ENCODE measurements around the gene CHRND. TPM values are rescaled to one million over a fixed set of nuclear protein-coding genes. Genes with fewer than 3 reads are reported as not detected.

CHRND gene
- total RNA-seq, 2 experiments from 2014 or later = not detected

- H3K36me3 Mint-ChIP-seq = peaks cover 40% of the 10 kb centered on the region
- POLR2A ChIA-PET = no interaction called here
Measured at GRCh38 chr2:232547991-232548390, 22.0 kb downstream of the CHRND start.

GRCh38 chr2:232549655-232550353 lies 23.8 kb downstream of the CHRND start:
- ChIA-PET CTCF (interaction anchor here (0.6 kb wide), 1 partner anchor 15 kb away, joined by 3 read pairs; no protein-coding TSS in a partner anchor), POLR2A (interaction anchor here (1.0 kb wide), 1 partner anchor 148 kb away, joined by 4 read pairs; no protein-coding TSS in a partner anchor)
- peaks cover 6% of the 10 kb centered on the region for H3K9me3 Mint-ChIP-seq
- H3K4me3 Mint-ChIP-seq = peak overlapping the region; percentile 97
- intact Hi-C loops (cut with micrococcal nuclease) = loop anchor here (1.0 to 10.0 kb wide), 3 partner anchors 147 to 765 kb away; partner anchors contain the start of genes COPS7B, GIGYF2 and PDE6D
- peaks cover 63% of the 10 kb centered on the region for H3K4me1 Mint-ChIP-seq (ENCODE audit: low read depth)
- peak overlapping the region; percentile 97 for H3K27ac Mint-ChIP-seq
- H3K36me3 Mint-ChIP-seq = peaks cover 42% of the 10 kb centered on the region
- no peaks in the 10 kb centered on the region for H3K27me3 Mint-ChIP-seq
- no peak for DNase-seq

More at GRCh38 chr2:232547991-232548390, 22.0 kb downstream of the CHRND start:
- intact Hi-C loops (cut with micrococcal nuclease) = no loop called here
- H3K9me3 Mint-ChIP-seq = peaks cover 6% of the 10 kb centered on the region
- H3K4me1 Mint-ChIP-seq (ENCODE audit: low read depth) = peaks cover 46% of the 10 kb centered on the region
- no peak overlapping the region for H3K4me3 Mint-ChIP-seq
- DNase-seq = no peak
- H3K27ac Mint-ChIP-seq = no peak overlapping the region
- no peaks in the 10 kb centered on the region for H3K27me3 Mint-ChIP-seq
- CTCF ChIA-PET = interaction anchor here (0.6 kb wide), 1 partner anchor 60 kb away, joined by 3 read pairs; no protein-coding TSS in a partner anchor

- peak; percentile 95 for DNase-seq
- ChIA-PET POLR2A (interaction anchor here (0.7 to 1.0 kb wide), 3 partner anchors 11 to 509 kb away, joined by 3 to 4 read pairs (median 3); partner anchors contain the start of genes CHRNG and INPP5D), CTCF (interaction anchor here (0.6 to 1.1 kb wide), 2 partner anchors 15 to 55 kb away, joined by 3 read pairs; no protein-coding TSS in a partner anchor)
- Mint-ChIP-seq H3K27me3 (no peaks in the 10 kb centered on the region), H3K4me3 (peak within 1 kb of the TSS; percentile 97), H3K4me1 (ENCODE audit: low read depth) (peaks cover 65% of the 10 kb centered on the region), H3K9me3 (peaks cover 6% of the 10 kb centered on the region), H3K27ac (peak within 1 kb of the TSS; percentile 97), H3K36me3 (peaks cover 40% of the 10 kb centered on the region)
- intact Hi-C loops (cut with micrococcal nuclease) = loop anchor here (1.0 to 10.0 kb wide), 3 partner anchors 147 to 766 kb away; partner anchors contain the start of genes COPS7B, GIGYF2 and PDE6D
Measured at GRCh38 chr2:232550354-232551249, 24.6 kb downstream of the CHRND start, which contains the start of the genes EIF4E2 and TIGD1. TSS of gene EIF4E2 (plus strand) at chr2:232550689. CDS start at chr2:232550725, 36 bp downstream. TSS of gene TIGD1 (minus strand) at chr2:232550557. CDS start at chr2:232549882, 675 bp downstream.

GRCh38 chr2:232551250-232551638 lies 25.3 kb downstream of the CHRND start:
- Mint-ChIP-seq H3K36me3 (peaks cover 43% of the 10 kb centered on the region), H3K27me3 (no peaks in the 10 kb centered on the region), H3K4me3 (peak overlapping the region; percentile 97), H3K27ac (peak overlapping the region; percentile 97), H3K9me3 (peaks cover 6% of the 10 kb centered on the region), H3K4me1 (ENCODE audit: low read depth) (peaks cover 69% of the 10 kb centered on the region)
- POLR2A ChIA-PET = interaction anchor here (0.7 to 0.8 kb wide), 2 partner anchors 11 to 508 kb away, joined by 3 read pairs; partner anchors contain the start of genes CHRNG and INPP5D
- DNase-seq = no peak
- intact Hi-C loops (cut with micrococcal nuclease) = loop anchor here (5.0 to 10.0 kb wide), 2 partner anchors 696 to 766 kb away; partner anchors contain the start of genes COPS7B and PDE6D
- CTCF ChIA-PET = interaction anchor here (1.1 kb wide), 1 partner anchor 54 kb away, joined by 3 read pairs; no protein-coding TSS in a partner anchor

- Mint-ChIP-seq H3K9me3 (peaks cover 6% of the 10 kb centered on the region), H3K27me3 (no peaks in the 10 kb centered on the region), H3K4me3 (peak overlapping the region; percentile 97), H3K27ac (peak overlapping the region; percentile 97), H3K36me3 (peaks cover 43% of the 10 kb centered on the region), H3K4me1 (ENCODE audit: low read depth) (peaks cover 70% of the 10 kb centered on the region)
- ChIA-PET POLR2A (no interaction called here), CTCF (no interaction called here)
- DNase-seq = no peak
- intact Hi-C loops (cut with micrococcal nuclease) = loop anchor here (5.0 to 10.0 kb wide), 2 partner anchors 696 to 767 kb away; partner anchors contain the start of genes COPS7B and PDE6D
Measured at GRCh38 chr2:232551776-232552175, 25.8 kb downstream of the CHRND start.

GRCh38 chr2:232556426-232556825 lies 30.5 kb downstream of the CHRND start:
- ChIA-PET CTCF (no interaction called here), POLR2A (no interaction called here)
- Mint-ChIP-seq H3K27ac (no peak overlapping the region), H3K4me1 (ENCODE audit: low read depth) (peaks cover 41% of the 10 kb centered on the region), H3K27me3 (no peaks in the 10 kb centered on the region), H3K36me3 (peaks cover 29% of the 10 kb centered on the region), H3K9me3 (no peaks in the 10 kb centered on the region), H3K4me3 (no peak overlapping the region)
- intact Hi-C loops (cut with micrococcal nuclease) = loop anchor here (10.0 kb wide), 1 partner anchor 772 kb away; the partner anchor contains the start of genes COPS7B and PDE6D
- no peak for DNase-seq

GRCh38 chr2:232562515-232563151 lies 36.7 kb downstream of the CHRND start:
- Mint-ChIP-seq H3K4me1 (ENCODE audit: low read depth) (no peaks in the 10 kb centered on the region), H3K4me3 (no peak overlapping the region), H3K27me3 (no peaks in the 10 kb centered on the region), H3K36me3 (peaks cover 42% of the 10 kb centered on the region), H3K9me3 (no peaks in the 10 kb centered on the region), H3K27ac (no peak overlapping the region)
- DNase-seq = no peak
- ChIA-PET CTCF (no interaction called here), POLR2A (interaction anchor here (1.1 kb wide), 1 partner anchor 14 kb away, joined by 4 read pairs; no protein-coding TSS in a partner anchor)
- intact Hi-C loops (cut with micrococcal nuclease) = no loop called here

GRCh38 chr2:232563580-232563979 lies 37.6 kb downstream of the CHRND start:
- intact Hi-C loops (cut with micrococcal nuclease) = no loop called here
- POLR2A ChIA-PET = no interaction called here
- CTCF ChIA-PET = no interaction called here
- Mint-ChIP-seq H3K4me1 (ENCODE audit: low read depth) (no peaks in the 10 kb centered on the region), H3K9me3 (no peaks in the 10 kb centered on the region), H3K27ac (no peak overlapping the region), H3K27me3 (no peaks in the 10 kb centered on the region), H3K4me3 (no peak overlapping the region), H3K36me3 (peaks cover 43% of the 10 kb centered on the region)
- DNase-seq = no peak

GRCh38 chr2:232567721-232568120 lies 41.8 kb downstream of the CHRND start:
- POLR2A ChIA-PET = no interaction called here

GRCh38 chr2:232568161-232568560 lies 42.2 kb downstream of the CHRND start:
- ChIA-PET POLR2A (no interaction called here), CTCF (interaction anchor here (0.6 kb wide), 1 partner anchor 341 kb away, joined by 3 read pairs; no protein-coding TSS in a partner anchor)
- Mint-ChIP-seq H3K27ac (no peak overlapping the region), H3K4me1 (ENCODE audit: low read depth) (no peaks in the 10 kb centered on the region), H3K4me3 (no peak overlapping the region), H3K36me3 (peaks cover 44% of the 10 kb centered on the region), H3K27me3 (no peaks in the 10 kb centered on the region), H3K9me3 (no peaks in the 10 kb centered on the region)
- DNase-seq = no peak
- intact Hi-C loops (cut with micrococcal nuclease) = no loop called here

More at GRCh38 chr2:232567721-232568120, 41.8 kb downstream of the CHRND start:
- Mint-ChIP-seq H3K27me3 (no peaks in the 10 kb centered on the region), H3K36me3 (peaks cover 44% of the 10 kb centered on the region), H3K27ac (no peak overlapping the region), H3K4me1 (ENCODE audit: low read depth) (no peaks in the 10 kb centered on the region), H3K4me3 (no peak overlapping the region), H3K9me3 (no peaks in the 10 kb centered on the region)
- intact Hi-C loops (cut with micrococcal nuclease) = no loop called here
- CTCF ChIA-PET = interaction anchor here (0.6 kb wide), 1 partner anchor 341 kb away, joined by 3 read pairs; no protein-coding TSS in a partner anchor
- DNase-seq = no peak

- ChIA-PET CTCF (no interaction called here), POLR2A (no interaction called here)
Measured at GRCh38 chr2:232569541-232569940, 43.6 kb downstream of the CHRND start.

More at GRCh38 chr2:232569541-232569940, 43.6 kb downstream of the CHRND start:
- H3K36me3 Mint-ChIP-seq = peaks cover 48% of the 10 kb centered on the region
- no peak overlapping the region for H3K27ac Mint-ChIP-seq
- H3K4me1 Mint-ChIP-seq (ENCODE audit: low read depth) = no peaks in the 10 kb centered on the region
- H3K9me3 Mint-ChIP-seq = no peaks in the 10 kb centered on the region
- H3K27me3 Mint-ChIP-seq = no peaks in the 10 kb centered on the region
- intact Hi-C loops (cut with micrococcal nuclease) = no loop called here
- no peak for DNase-seq
- no peak overlapping the region for H3K4me3 Mint-ChIP-seq

Data from activated CD4-positive, alpha-beta memory T cell treated with anti-CD3 and anti-CD28 coated beads for 36 hours (primary cell).